Panc1 (cell line): ENCODE measurements around the gene NFRKB.

ENCODE experiments used
- CTCF ChIP-seq: fragments of 450-650 bp; IDR thresholded peaks from 2 replicates; pipeline ENCODE4 v1.5.1; 2017; ENCODE audit warnings: mild to moderate bottlenecking
- POLR2AphosphoS5 ChIP-seq: IDR thresholded peaks from 2 replicates; pipeline ENCODE4 v1.6.1; 2012; ENCODE audit warnings: mild to moderate bottlenecking, low read depth, low read length, moderate library complexity
- SIN3A ChIP-seq: IDR thresholded peaks from 2 replicates; pipeline ENCODE4 v1.6.1; 2012; ENCODE audit warnings: low read depth, mild to moderate bottlenecking, low read length, moderate library complexity, borderline replicate concordance; ENCODE audit not compliant: insufficient read depth
- TCF7L2 ChIP-seq: IDR thresholded peaks from 2 replicates; pipeline ENCODE4 v1.6.1; 2011; ENCODE audit warnings: mild to moderate bottlenecking, low read depth, low read length, inconsistent platforms

DNA sequence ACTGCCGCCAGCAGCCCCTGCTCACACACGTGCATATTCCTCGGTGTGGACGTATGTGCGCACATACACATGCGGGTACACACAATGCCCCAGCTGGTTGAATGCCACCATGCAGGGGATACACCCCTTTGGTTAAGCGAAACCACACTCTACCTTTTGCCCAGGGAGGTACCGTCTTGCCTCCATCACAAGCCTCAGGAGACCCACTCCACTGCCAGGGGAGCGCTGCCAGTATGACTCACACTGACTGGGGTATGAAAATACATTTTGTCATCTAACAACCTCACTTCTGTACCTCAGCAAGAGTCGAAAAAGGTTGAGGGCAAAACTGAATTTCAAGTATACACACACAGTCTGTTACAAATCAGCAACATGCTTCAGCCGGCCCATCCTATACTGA is 40.3 kb downstream of the NFRKB start:
- TF ChIP-seq POLR2AphosphoS5 (no peak), CTCF (no peak), TCF7L2 (no peak), SIN3A (no peak)
